GM18873 (cell line): ENCODE measurements around the gene PARD3B.

Experiments
- ATAC-seq: cut with Tn5 transposase; IDR thresholded peaks from one replicate; pipeline ENCODE4 v1.9.1; 2021; ENCODE audit warnings: mild to moderate bottlenecking, moderate library complexity, moderate number of reproducible peaks; ENCODE audit not compliant: unreplicated experiment, low FRiP score

The PARD3B gene

GRCh38 chr2:205280596-205281236, 735.4 kb downstream of the PARD3B start:
- no peak for ATAC-seq

GRCh38 chr2:205283736-205284270, 738.5 kb downstream of the PARD3B start:
- ATAC-seq, result no peak

GRCh38 chr2:205284334-205284733, 739.1 kb downstream of the PARD3B start:
- no peak for ATAC-seq

- ATAC-seq, result no peak
These were observed 742.0 kb downstream of the PARD3B start for GRCh38 chr2:205287316-205287715.

GRCh38 chr2:205288686-205289085, 743.4 kb downstream of the PARD3B start:
- ATAC-seq, result no peak

- no peak for ATAC-seq
These were observed 745.0 kb downstream of the PARD3B start for GRCh38 chr2:205290299-205290698.

- no peak for ATAC-seq
These were observed 747.5 kb downstream of the PARD3B start for GRCh38 chr2:205292665-205293295.

- ATAC-seq, result no peak
These were observed 748.3 kb downstream of the PARD3B start for GRCh38 chr2:205293559-205293958.

GRCh38 chr2:205296959-205297358, 751.7 kb downstream of the PARD3B start:
- no peak for ATAC-seq

- ATAC-seq, result no peak
These were observed 752.1 kb downstream of the PARD3B start for GRCh38 chr2:205297368-205297767.

- ATAC-seq, result no peak
These were observed 752.6 kb downstream of the PARD3B start for GRCh38 chr2:205297846-205298245.

- no peak for ATAC-seq
These were observed 765.9 kb downstream of the PARD3B start for GRCh38 chr2:205311201-205311600.

GRCh38 chr2:205321231-205321630, 776.0 kb downstream of the PARD3B start:
- ATAC-seq, result no peak

- no peak for ATAC-seq
These were observed 778.7 kb downstream of the PARD3B start for GRCh38 chr2:205323929-205324328.

GRCh38 chr2:205324355-205324754, 779.1 kb downstream of the PARD3B start:
- ATAC-seq, result peak; percentile 69

- no peak for ATAC-seq
These were observed 788.1 kb downstream of the PARD3B start for GRCh38 chr2:205333351-205333750.

- no peak for ATAC-seq
These were observed 792.0 kb downstream of the PARD3B start for GRCh38 chr2:205337274-205337673.

GRCh38 chr2:205338156-205338555, 792.9 kb downstream of the PARD3B start:
- ATAC-seq, result no peak

GRCh38 chr2:205343103-205343502, 797.8 kb downstream of the PARD3B start:
- no peak for ATAC-seq

- no peak for ATAC-seq
These were observed 801.4 kb downstream of the PARD3B start for GRCh38 chr2:205346649-205347048.

- no peak for ATAC-seq
These were observed 802.6 kb downstream of the PARD3B start for GRCh38 chr2:205347899-205348298.

- no peak for ATAC-seq
These were observed 806.8 kb downstream of the PARD3B start for GRCh38 chr2:205352094-205352493.
